GM12875 (cell line): Measurements from ENCODE around the gene CD99L2.

Experiments used
- H3K4me3 ChIP-seq: one replicate; pipeline ENCODE4 v1.5.1; 2011; ENCODE audit warnings: low read depth, low read length, control low read depth
- TF ChIP-seq, protein P1 (sequence below): IDR thresholded peaks from 2 replicates; pipeline ENCODE4 v1.5.1; 2011; ENCODE audit warnings: low read depth, mild to moderate bottlenecking, control low read depth, inconsistent platforms, low read length, moderate library complexity, borderline replicate concordance; ENCODE audit not compliant: insufficient read depth

CD99L2 gene

DNA sequence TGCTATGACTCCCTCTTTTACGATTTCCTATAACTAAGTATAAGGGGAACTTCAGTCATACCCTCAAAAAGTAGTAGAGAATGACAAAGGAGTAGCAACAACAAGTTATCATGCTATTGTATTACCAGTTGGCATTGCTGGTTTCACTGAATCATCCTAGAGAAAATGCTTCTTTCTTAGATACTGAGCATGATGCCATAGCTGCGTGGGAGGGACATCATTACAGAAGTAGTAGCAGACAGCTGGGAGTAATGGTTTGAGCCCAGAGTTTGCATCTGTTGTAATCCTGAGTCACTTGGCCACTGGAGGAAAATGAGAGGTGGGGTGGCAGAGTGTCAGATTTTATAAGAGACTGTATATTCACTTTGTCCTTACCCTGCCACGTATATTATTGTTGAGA is 166.7 kb downstream of the CD99L2 start:
- no peak overlapping the region for H3K4me3 ChIP-seq
- TF ChIP-seq, protein P1, sequence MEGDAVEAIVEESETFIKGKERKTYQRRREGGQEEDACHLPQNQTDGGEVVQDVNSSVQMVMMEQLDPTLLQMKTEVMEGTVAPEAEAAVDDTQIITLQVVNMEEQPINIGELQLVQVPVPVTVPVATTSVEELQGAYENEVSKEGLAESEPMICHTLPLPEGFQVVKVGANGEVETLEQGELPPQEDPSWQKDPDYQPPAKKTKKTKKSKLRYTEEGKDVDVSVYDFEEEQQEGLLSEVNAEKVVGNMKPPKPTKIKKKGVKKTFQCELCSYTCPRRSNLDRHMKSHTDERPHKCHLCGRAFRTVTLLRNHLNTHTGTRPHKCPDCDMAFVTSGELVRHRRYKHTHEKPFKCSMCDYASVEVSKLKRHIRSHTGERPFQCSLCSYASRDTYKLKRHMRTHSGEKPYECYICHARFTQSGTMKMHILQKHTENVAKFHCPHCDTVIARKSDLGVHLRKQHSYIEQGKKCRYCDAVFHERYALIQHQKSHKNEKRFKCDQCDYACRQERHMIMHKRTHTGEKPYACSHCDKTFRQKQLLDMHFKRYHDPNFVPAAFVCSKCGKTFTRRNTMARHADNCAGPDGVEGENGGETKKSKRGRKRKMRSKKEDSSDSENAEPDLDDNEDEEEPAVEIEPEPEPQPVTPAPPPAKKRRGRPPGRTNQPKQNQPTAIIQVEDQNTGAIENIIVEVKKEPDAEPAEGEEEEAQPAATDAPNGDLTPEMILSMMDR = no peak

DNA sequence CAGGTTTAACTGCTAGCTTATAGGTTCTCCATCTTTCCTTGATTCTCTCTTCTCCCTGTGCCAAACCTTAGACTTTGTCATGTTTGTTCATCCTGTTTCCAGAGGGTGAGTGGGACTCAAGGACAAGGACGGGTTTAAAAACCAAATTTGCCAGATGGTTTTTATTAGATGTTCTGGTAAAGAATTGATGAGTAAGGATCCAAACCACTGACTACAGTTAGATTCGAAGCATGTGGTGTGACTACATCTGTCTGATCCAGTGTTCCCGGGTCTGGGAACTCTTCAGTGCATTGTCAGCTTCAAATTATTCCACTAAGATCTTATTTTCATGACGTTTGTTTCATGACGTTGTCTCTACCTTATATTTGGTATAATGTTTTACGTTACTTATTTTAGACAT is 167.7 kb downstream of the CD99L2 start:
- no peak overlapping the region for H3K4me3 ChIP-seq
- TF ChIP-seq, protein P1 = no peak

DNA sequence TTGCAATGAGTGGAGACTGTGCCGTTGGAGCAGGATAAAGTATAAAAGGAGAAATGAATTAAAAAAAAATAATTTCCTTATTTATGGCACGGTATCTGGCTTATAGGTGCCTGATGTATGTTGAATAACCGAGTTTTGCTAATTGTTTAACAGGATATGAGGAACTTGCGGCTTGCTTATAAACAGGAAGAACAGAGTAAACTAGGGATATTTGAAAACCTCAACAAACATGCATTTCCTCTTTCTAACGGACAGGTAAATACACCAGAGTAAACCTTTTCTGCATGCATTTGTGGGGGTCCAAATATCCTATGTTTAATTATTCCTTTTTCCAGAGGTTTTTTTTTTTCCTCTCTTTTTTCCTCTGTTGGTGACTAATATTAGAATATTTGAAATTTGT is 168.5 kb downstream of the CD99L2 start:
- no peak overlapping the region for H3K4me3 ChIP-seq
- TF ChIP-seq, protein P1 = no peak

DNA sequence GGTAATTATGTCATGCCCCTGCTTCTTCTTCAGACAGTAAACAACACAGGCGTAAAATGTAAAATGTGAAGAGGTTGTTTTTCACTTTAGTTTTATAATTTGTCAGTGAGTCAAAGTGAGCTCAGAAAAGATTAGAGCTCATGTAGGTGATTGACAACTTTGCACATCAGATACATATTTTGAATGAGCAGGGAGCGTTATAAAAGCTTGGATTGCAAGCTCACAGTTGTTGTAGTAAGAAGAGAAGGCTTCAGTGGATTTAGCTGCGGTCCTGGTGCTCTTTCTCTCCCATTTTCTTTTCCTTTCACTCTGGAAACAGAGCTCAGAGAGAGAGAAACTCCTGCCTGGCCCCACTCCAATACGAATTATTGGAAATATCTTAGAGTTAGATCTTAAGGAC is 178.8 kb downstream of the CD99L2 start:
- no peak overlapping the region for H3K4me3 ChIP-seq
- TF ChIP-seq, protein P1 = no peak
